GM18519 (cell line): ENCODE data around the gene HINT3.
"Not testable (repeated sequence)": the region's sequence is repeated elsewhere in the genome, so short reads cannot be mapped to it uniquely, and the experiment has no call there.

Source experiments
- ATAC-seq: cut with Tn5 transposase; IDR thresholded peaks from one replicate; pipeline ENCODE4 v1.9.1; 2021; ENCODE audit warnings: mild to moderate bottlenecking, moderate library complexity; ENCODE audit not compliant: unreplicated experiment, low FRiP score

Gene HINT3

DNA sequence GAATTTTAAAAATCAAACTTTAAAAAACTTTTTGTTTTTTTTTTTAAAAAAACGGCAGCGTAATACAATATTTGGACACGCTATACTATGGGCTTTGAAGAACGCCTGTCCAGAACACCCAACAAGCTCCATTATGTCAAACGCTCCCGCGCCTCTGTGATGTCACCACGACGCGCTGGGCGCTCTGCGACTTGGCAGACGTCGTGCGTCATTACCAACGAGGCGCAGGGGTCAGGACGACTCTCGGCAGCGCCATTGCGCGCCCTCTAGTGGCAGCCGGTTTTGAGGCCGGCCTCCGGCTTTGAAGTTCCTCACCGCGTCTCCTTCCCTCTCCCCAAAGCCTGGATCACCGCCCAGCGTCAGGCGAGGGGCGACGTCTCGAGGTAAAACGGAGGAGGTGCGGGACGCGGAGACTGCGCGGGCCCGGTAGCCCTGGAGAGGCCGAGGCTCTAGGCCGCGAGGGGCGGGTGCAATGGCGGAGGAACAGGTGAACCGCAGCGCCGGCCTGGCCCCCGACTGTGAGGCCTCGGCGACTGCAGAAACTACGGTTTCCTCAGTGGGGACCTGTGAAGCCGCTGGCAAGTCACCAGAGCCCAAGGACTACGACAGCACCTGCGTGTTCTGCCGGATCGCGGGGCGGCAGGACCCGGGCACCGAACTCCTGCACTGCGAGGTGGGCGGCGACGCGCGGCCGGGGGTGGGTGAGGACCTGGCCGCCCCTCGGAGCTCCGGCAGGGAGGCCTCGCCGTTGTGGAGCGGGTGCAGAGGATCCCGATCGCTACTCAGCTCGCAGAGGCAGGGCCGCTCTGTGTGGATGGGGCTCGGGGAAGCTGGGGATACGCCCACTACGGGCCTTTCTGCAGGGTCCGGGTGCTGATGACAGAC is at the start of gene HINT3:
TSS of gene HINT3 (plus strand) at position 265 of the 885 bp plus-strand sequence. CDS start at position 473, 208 bp downstream.
- ATAC-seq = peak; percentile 96

GRCh38 chr6:125910527-125910926 is 46.0 kb upstream of the HINT3 start:
- peak; percentile 99 for ATAC-seq

- ATAC-seq = not testable (repeated sequence)
Observed at GRCh38 chr6:125911051-125911451, 45.5 kb upstream of the HINT3 start.

- ATAC-seq = not testable (repeated sequence)
Observed at GRCh38 chr6:125912430-125912829, 44.1 kb upstream of the HINT3 start.

DNA sequence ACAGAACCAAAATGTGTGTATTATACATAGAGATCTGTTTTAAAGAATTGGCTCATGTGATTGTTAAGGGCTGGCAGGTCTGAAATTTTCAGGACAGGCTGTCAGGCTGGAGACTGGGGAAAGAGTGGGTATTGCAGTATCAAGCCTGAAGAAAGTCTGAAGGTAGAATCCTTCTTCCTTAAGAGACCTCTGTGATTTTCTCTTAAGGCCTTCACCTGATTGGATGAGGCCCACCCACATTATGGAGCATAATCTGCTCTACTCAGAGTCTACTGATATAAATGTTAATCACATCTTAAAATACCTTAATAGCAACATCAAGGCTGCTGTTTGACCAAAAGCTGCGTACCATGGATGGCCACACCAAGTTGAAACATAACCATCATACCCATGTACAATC is 43.4 kb upstream of the HINT3 start:
- ATAC-seq = no peak

GRCh38 chr6:125913864-125914351 is 42.7 kb upstream of the HINT3 start:
- ATAC-seq = no peak

- ATAC-seq = no peak
Observed at GRCh38 chr6:125918230-125918629, 38.3 kb upstream of the HINT3 start.

- ATAC-seq = peak; percentile 97
Observed at GRCh38 chr6:125918681-125919566, 37.6 kb upstream of the HINT3 start.

- peak; percentile 14 for ATAC-seq
Observed at GRCh38 chr6:125919618-125920017, 37.0 kb upstream of the HINT3 start.

DNA sequence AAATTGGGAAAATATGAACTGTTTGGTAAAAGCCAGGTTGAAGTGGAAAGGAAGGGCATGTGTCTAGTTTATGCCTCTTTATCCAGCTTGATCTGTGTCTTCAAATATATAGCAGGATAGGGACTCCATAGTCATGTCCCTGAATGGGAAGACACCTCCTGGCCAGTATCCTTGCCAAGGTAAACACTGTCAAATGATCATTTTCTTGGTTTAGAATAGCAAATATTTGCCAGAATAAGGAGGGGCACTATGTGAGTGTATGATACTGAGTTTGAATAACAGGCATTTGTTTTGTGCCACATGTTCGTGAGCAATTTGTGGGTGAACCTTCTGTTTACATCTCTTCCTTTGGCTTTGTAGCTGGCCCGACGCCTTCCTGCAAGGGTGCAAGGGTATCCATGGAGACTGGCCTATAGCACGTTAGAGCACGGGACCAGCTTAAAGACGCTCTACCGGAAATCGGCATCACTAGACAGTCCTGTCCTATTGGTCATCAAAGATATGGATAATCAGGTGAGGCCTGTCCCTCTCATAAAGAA is 34.2 kb upstream of the HINT3 start:
- no peak for ATAC-seq

DNA sequence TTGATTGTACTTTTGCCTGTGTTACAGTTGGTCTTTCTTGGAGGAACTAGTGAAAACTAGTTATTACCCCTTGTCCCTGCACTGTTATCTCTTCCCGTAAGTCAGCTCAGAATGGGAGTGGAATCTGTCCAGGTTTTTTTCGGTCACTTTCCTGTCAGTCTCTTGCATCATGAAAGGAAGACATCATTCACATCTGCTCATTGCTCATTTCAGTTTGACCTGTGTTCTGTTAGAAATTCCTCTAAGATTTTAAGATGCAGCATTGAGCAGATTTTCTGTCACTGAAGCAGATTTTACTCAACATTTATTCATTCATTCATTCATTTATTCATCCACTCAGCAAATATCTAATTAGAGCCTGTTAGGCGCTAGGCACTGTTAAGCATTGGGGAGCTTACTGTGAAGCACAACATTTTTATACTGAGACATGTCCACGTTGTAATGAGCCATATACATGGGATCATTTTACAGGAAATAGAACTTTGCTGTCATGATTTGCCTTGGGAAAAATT is 33.1 kb upstream of the HINT3 start:
- ATAC-seq = no peak

- ATAC-seq = no peak
Observed at GRCh38 chr6:125924169-125924568, 32.4 kb upstream of the HINT3 start.

- ATAC-seq = no peak
Observed at GRCh38 chr6:125924697-125925358, 31.7 kb upstream of the HINT3 start.

GRCh38 chr6:125926711-125927110 is 29.9 kb upstream of the HINT3 start:
- ATAC-seq = no peak

GRCh38 chr6:125927761-125928160 is 28.8 kb upstream of the HINT3 start:
- ATAC-seq = no peak

- no peak for ATAC-seq
Observed at GRCh38 chr6:125930765-125931418, 25.7 kb upstream of the HINT3 start.

DNA sequence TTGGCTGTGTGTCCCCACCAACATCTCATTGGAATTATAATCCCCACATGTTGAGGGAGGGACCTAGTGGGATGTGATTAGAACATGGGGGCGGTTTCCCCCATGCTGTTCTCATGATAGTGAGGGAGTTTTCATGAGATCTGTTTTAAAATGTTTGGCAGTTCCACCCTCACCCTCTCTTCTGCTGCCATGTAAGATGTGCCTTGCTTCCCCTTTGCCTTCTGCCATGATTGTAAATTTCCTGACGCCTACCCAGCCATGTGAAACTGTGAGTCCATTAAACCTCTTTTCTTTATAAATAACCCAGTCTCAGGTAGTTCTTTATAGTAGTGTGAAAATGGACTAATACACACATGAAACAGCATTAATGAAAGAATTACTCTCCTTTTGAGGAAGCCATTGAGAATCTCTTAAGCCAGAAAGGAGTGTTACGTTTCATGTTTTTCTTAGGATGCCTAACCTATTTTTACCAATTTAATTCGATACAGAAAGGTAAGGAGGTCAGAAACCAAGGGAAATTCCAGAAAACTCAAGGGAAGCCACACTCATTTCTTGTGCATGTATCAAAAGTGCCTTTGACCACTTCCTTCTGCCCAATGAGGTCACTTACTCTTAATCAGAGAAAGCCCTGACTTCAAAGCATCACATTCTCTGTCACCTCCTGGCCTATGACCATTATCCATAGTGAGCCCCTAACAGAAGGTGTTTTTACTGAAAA is 24.7 kb upstream of the HINT3 start:
- ATAC-seq = peak; percentile 45

DNA sequence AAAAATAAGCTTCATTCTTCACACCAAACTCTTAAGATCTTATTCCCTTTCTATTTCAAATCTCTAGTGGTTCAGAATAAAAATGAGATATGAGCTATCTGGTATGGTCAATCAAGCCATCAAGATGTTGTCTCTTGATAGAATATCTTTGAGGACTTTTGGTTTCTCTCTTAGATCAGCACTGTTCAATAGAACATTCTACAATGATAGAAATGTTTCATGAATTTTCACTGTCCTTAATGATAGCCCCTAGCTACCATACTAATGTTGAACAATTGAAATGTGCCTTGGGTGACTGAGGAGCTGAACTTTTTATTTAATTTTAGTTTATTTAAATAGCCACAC is 24.1 kb upstream of the HINT3 start:
- ATAC-seq = peak; percentile 20

- ATAC-seq = not testable (repeated sequence)
Observed at GRCh38 chr6:125935520-125935919, 21.1 kb upstream of the HINT3 start.
